ENCODE results near the gene VASP. TPM values are rescaled to one million over a fixed set of nuclear protein-coding genes. Genes with fewer than 3 reads are reported as not detected.

The VASP gene
- total and polyA plus RNA-seq, 9 of the 15 experiments (the other 6 are each of a cell fraction or from before 2014, with no cell fraction given), result 16.7 to 261 (median 112) TPM

DNA sequence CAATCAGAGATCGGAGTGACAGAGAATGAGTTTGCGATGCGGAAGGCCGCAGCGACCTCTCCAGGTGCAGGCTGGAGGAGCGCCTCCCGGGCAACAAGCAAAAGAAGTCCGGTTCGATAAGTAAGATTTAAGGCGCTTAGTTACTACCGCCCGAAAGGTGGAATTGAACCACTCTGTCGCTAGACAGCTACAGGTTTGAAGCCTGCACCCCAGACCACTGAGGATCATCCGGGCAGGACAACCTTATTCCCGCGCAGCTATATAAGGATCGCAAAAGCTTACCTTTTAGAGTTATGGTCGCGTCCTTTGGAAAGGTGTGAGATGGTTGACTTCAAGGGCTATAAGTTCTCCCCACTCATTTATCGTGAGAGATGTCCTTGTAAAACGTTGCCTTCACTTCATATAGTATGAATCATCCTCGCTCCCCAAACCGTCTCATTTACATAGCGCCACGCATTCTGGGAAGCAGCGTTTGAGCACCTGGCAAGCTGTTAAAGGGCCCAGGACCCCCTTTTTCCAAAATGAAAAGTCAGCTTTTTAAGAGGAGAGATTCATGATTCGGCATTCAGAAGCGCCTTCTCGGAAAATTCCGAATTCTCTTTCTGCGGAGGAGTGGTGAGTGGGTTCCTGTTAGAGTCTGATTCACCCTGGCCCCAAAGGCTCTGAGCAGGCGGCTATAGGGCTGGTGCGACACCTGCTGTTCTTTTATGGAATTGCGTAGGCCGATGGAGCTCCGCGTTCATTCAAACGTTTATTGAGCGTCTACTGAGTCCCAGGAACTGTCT is 28.6 kb upstream of the VASP start (continued):
- TF ChIP-seq CHD7 (IDR thresholded peaks at IDR 0.05; ENCODE audit: low read depth, low read length), result no peak
- no peak for TF ChIP-seq HOXB6 (CRISPR knock-in tag; IDR thresholded peaks at IDR 0.05; ENCODE audit: borderline replicate concordance)
- no peak for TF ChIP-seq KLF10 (CRISPR knock-in tag; IDR thresholded peaks at IDR 0.05)
- peak; percentile 86; the same call in 1 of the 2 replicates for TF ChIP-seq STAG1 (CRISPR knock-in tag; IDR thresholded peaks at IDR 0.05; ENCODE audit: borderline replicate concordance)
- peak; percentile 46 to 80; a peak in 2 of 4 replicates for TF ChIP-seq KDM1A (IDR thresholded peaks at IDR 0.05)
- TF ChIP-seq RAD21 (CRISPR knock-in tag; conservative IDR thresholded peaks at IDR 0.05 in 1 of 2, IDR thresholded peaks at IDR 0.05 in 1 of 2), result peak; percentile 98 to 99
- no peak for TF ChIP-seq ZNF717 (CRISPR knock-in tag; IDR thresholded peaks at IDR 0.05)
- TF ChIP-seq E2F4 (CRISPR knock-in tag; IDR thresholded peaks at IDR 0.05; ENCODE audit: low read depth), result no peak
- TF ChIP-seq, protein P1, sequence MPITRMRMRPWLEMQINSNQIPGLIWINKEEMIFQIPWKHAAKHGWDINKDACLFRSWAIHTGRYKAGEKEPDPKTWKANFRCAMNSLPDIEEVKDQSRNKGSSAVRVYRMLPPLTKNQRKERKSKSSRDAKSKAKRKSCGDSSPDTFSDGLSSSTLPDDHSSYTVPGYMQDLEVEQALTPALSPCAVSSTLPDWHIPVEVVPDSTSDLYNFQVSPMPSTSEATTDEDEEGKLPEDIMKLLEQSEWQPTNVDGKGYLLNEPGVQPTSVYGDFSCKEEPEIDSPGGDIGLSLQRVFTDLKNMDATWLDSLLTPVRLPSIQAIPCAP (CRISPR knock-in tag; IDR thresholded peaks at IDR 0.05; ENCODE audit: borderline replicate concordance), result no peak
- TF ChIP-seq PYGO2 (tag; IDR thresholded peaks at IDR 0.05), result no peak
- TF ChIP-seq NCOA1 (IDR thresholded peaks at IDR 0.05; ENCODE audit: low read depth), result no peak
- TF ChIP-seq ZNF121 (CRISPR knock-in tag; conservative IDR thresholded peaks at IDR 0.05), result no peak

Measured in K562 (cell line).